Measurements from ENCODE around the gene CENPX. TPM values are rescaled to one million over a fixed set of nuclear protein-coding genes. Genes with fewer than 3 reads are reported as not detected.

CENPX gene
- total and polyA plus RNA-seq, 2 experiments from 2014 or later, result 58.2 to 83.2 TPM

DNA sequence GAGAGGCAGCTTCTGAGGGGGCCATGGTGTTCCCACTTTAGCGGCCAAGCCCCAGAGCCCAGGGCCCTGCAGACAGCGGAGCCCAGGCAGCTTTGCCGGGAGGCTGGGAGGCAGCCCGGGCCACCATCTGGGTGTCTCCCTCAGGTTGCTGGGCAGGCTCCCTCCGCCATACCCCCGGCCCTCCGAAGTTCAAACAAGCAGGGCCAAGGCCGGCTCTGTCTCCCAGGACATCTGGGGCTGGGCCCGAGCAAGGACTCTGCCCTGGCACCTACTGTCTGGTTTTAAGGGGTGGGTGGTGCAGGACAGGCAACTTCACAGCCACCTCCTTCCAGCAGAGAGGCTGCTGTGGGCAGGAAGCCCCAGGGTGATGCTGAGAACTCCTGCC, 40.3 kb upstream of the CENPX start:
- no peaks in the 10 kb centered on the region for H3K9me3 ChIP-seq (ENCODE audit: low read depth)
- TF ChIP-seq CTCF (IDR thresholded peaks at IDR 0.05; ENCODE audit: poor library complexity) (no peak), EZH2 (IDR thresholded peaks at IDR 0.05; ENCODE audit: borderline replicate concordance) (no peak), EZH2phosphoT487 (IDR thresholded peaks at IDR 0.05; ENCODE audit: low read depth, severe bottlenecking, unreplicated experiment) (no peak)
- no peaks in the 10 kb centered on the region for H3K36me3 ChIP-seq (replicated peaks; ENCODE audit: insufficient read depth, low read depth)

GRCh38 chr17:82062076-82062983, 39.7 kb upstream of the CENPX start:
- no peak for DNase-seq (ENCODE audit: low spot score)
- H2AFZ ChIP-seq, result no peak overlapping the region
- H3K79me2 ChIP-seq, result peaks cover 17% of the 10 kb centered on the region
- H3K4me1 ChIP-seq (ENCODE audit: insufficient read depth), result peaks cover 12% of the 10 kb centered on the region
- TF ChIP-seq CTCF (IDR thresholded peaks at IDR 0.05; ENCODE audit: poor library complexity), result no peak
- TF ChIP-seq EZH2phosphoT487 (IDR thresholded peaks at IDR 0.05; ENCODE audit: low read depth, severe bottlenecking, unreplicated experiment), result no peak
- no peak for TF ChIP-seq EZH2 (IDR thresholded peaks at IDR 0.05; ENCODE audit: borderline replicate concordance)
- no peaks in the 10 kb centered on the region for H3K9me2 ChIP-seq (replicated peaks; ENCODE audit: insufficient read depth)
- no peaks in the 10 kb centered on the region for H3K27me3 ChIP-seq
- no peaks in the 10 kb centered on the region for H3K36me3 ChIP-seq (replicated peaks; ENCODE audit: insufficient read depth, low read depth)
- no peak overlapping the region for H3K4me3 ChIP-seq
- H3K27ac ChIP-seq, result no peak overlapping the region
- no peaks in the 10 kb centered on the region for H3K9me3 ChIP-seq (ENCODE audit: low read depth)
- no peak overlapping the region for H3K4me2 ChIP-seq
- 94% methylated on average over 24 of the region's 24 CpGs for WGBS (ENCODE audit: low lambda C conversion rate, missing lambda C conversion rate)
- no peaks in the 10 kb centered on the region for H4K20me1 ChIP-seq (ENCODE audit: insufficient read depth, poor library complexity, severe bottlenecking)

More for the DNA sequence above, 40.3 kb upstream of the CENPX start:
- no peak overlapping the region for H2AFZ ChIP-seq
- 95% methylated on average over 9 of the region's 9 CpGs for WGBS (ENCODE audit: low lambda C conversion rate, missing lambda C conversion rate)
- H3K4me3 ChIP-seq, result no peak overlapping the region
- H3K9me2 ChIP-seq (replicated peaks; ENCODE audit: insufficient read depth), result no peaks in the 10 kb centered on the region
- H3K27ac ChIP-seq, result no peak overlapping the region
- no peaks in the 10 kb centered on the region for H4K20me1 ChIP-seq (ENCODE audit: insufficient read depth, poor library complexity, severe bottlenecking)
- H3K4me2 ChIP-seq, result no peak overlapping the region
- H3K79me2 ChIP-seq, result peaks cover 17% of the 10 kb centered on the region
- H3K4me1 ChIP-seq (ENCODE audit: insufficient read depth), result peaks cover 12% of the 10 kb centered on the region
- H3K27me3 ChIP-seq, result no peaks in the 10 kb centered on the region
- DNase-seq (ENCODE audit: low spot score), result no peak

- no peak for DNase-seq (ENCODE audit: low spot score)
- WGBS (ENCODE audit: low lambda C conversion rate, missing lambda C conversion rate), result 96% methylated on average over 34 of the region's 34 CpGs
- Histone ChIP-seq H3K27ac (no peak overlapping the region), H4K20me1 (ENCODE audit: insufficient read depth, poor library complexity, severe bottlenecking) (no peaks in the 10 kb centered on the region), H3K4me3 (no peak overlapping the region), H3K9me2 (replicated peaks; ENCODE audit: insufficient read depth) (no peaks in the 10 kb centered on the region), H2AFZ (no peak overlapping the region), H3K9me3 (ENCODE audit: low read depth) (no peaks in the 10 kb centered on the region), H3K4me2 (no peak overlapping the region), H3K4me1 (ENCODE audit: insufficient read depth) (peaks cover 11% of the 10 kb centered on the region), H3K27me3 (no peaks in the 10 kb centered on the region), H3K79me2 (peaks cover 14% of the 10 kb centered on the region), H3K36me3 (replicated peaks; ENCODE audit: insufficient read depth, low read depth) (no peaks in the 10 kb centered on the region)
- no peak for TF ChIP-seq EZH2phosphoT487 (IDR thresholded peaks at IDR 0.05; ENCODE audit: low read depth, severe bottlenecking, unreplicated experiment)
- TF ChIP-seq CTCF (IDR thresholded peaks at IDR 0.05; ENCODE audit: poor library complexity), result no peak
- no peak for TF ChIP-seq EZH2 (IDR thresholded peaks at IDR 0.05; ENCODE audit: borderline replicate concordance)
These were observed 38.6 kb upstream of the CENPX start for GRCh38 chr17:82061047-82061925.
